ENCODE measurements around the gene EN1.

Gene EN1
- 0 reads per million in 3 donors for total RNA-seq

DNA sequence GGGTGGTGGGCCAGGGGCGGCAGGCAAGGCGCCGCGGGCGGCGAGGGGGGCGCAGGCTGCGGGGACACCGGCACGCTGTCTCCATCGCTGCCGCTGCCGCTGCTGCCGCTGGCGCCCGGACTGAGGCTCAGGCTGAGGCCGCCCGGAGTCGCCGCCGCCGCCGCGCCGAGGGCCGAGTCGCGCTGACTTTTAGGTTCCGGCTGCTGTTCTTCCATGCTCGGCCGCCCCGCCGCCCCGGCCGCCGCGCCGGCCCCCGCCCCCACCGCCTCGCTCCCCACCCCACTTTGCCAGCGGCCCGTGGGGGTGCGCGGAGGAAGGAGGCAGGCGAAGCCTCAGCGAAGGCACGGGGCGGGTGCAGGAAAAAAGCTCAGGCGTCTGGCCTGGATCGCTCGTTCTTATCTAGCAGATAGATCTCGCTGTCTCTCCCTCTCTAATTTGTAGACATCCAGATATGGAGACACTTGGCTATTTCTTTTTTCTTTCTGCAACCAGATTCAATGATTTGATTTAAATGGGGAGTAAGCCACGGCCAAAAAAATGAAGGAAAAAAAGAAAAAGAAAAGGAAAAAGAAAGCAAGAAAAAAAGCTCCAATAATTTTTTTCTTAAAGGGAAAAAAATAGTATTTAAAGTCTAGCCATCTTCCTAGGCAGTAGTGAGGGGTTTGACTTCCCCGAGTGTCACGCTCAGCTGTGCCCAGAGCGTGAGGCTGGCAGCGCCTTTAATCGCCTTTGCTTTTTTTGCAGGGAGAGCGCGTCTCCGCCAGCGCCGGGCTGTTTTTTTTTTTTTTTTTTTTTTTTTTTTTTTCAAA, at the start of gene EN1:
TSS of gene EN1 (minus strand) at position 696 of the 809 bp plus-strand sequence. CDS start at position 215, 481 bp downstream.
- no peak for DNase-seq
- Histone ChIP-seq H3K9me3 (ENCODE audit: control insufficient read depth, low read length) (no peaks in the 10 kb centered on the region), H3K27me3 (replicated peaks; ENCODE audit: control insufficient read depth, insufficient read depth, low read length, poor library complexity, severe bottlenecking) (peaks cover 74% of the 10 kb centered on the region), H3K4me1 (ENCODE audit: control insufficient read depth, insufficient read depth, low read length, poor library complexity, severe bottlenecking) (peaks cover 22% of the 10 kb centered on the region), H3K4me3 (ENCODE audit: insufficient read depth, low read depth, low read length, poor library complexity, severe bottlenecking) (no peak within 1 kb of the TSS), H3K27ac (ENCODE audit: insufficient read depth, low read length, poor library complexity, severe bottlenecking) (no peak within 1 kb of the TSS), H3K36me3 (ENCODE audit: control insufficient read depth, insufficient read depth, low read length) (no peaks in the 10 kb centered on the region)

DNA sequence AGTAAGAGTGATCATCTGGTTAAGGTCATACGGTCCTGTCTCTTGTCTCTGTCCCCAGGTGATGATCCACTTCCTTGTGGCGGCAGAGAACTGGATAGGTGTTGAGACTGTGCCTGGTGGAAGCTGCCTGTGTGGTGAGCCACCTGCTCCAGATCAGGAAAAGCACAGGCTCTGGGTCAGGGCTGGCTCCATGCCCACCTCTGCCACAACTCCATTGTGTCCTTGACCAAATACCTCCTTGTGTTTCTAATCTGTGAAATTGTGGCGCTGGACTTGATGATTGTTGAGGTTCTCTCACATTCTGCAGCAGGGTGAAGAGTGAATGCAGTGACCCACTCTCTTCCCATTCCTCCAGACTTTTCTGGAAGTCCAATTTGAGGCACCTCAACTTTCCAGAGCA, 45.7 kb upstream of the EN1 start:
- no peak for DNase-seq
- H3K9me3 ChIP-seq (ENCODE audit: control insufficient read depth, low read length), result no peaks in the 10 kb centered on the region
- H3K4me3 ChIP-seq (ENCODE audit: insufficient read depth, low read depth, low read length, poor library complexity, severe bottlenecking), result no peak overlapping the region
- H3K4me1 ChIP-seq (ENCODE audit: control insufficient read depth, insufficient read depth, low read length, poor library complexity, severe bottlenecking), result no peaks in the 10 kb centered on the region
- no peak overlapping the region for H3K27ac ChIP-seq (ENCODE audit: insufficient read depth, low read length, poor library complexity, severe bottlenecking)
- H3K36me3 ChIP-seq (ENCODE audit: control insufficient read depth, insufficient read depth, low read length), result no peaks in the 10 kb centered on the region
- H3K27me3 ChIP-seq (replicated peaks; ENCODE audit: control insufficient read depth, insufficient read depth, low read length, poor library complexity, severe bottlenecking), result no peaks in the 10 kb centered on the region

DNA sequence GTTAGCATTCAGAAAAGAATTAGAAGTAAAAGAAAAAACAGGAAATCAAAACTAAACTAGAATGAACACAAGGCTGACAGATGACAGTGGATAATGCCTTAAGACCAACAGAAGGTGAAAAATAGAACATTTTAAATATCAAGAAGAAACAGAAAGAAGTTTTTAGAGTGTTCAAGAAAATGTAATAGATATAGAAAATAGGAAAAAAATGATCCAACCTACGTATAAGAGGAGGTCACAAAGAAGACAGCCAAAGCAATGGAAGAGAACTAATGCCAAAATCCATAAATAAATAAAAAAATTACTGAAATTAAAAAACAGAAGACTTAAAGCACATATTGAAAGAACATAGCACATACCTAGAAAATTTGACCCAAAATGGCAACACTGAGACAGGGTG, 42.5 kb upstream of the EN1 start:
- Histone ChIP-seq H3K4me1 (ENCODE audit: control insufficient read depth, insufficient read depth, low read length, poor library complexity, severe bottlenecking) (no peaks in the 10 kb centered on the region), H3K9me3 (ENCODE audit: control insufficient read depth, low read length) (no peaks in the 10 kb centered on the region), H3K27ac (ENCODE audit: insufficient read depth, low read length, poor library complexity, severe bottlenecking) (no peak overlapping the region), H3K4me3 (ENCODE audit: insufficient read depth, low read depth, low read length, poor library complexity, severe bottlenecking) (no peak overlapping the region), H3K36me3 (ENCODE audit: control insufficient read depth, insufficient read depth, low read length) (no peaks in the 10 kb centered on the region), H3K27me3 (replicated peaks; ENCODE audit: control insufficient read depth, insufficient read depth, low read length, poor library complexity, severe bottlenecking) (no peaks in the 10 kb centered on the region)
- DNase-seq, result no peak

- no peaks in the 10 kb centered on the region for H3K27me3 ChIP-seq (replicated peaks; ENCODE audit: control insufficient read depth, insufficient read depth, low read length, poor library complexity, severe bottlenecking)
- H3K27ac ChIP-seq (ENCODE audit: insufficient read depth, low read length, poor library complexity, severe bottlenecking), result no peak overlapping the region
- peaks cover 9% of the 10 kb centered on the region for H3K4me1 ChIP-seq (ENCODE audit: control insufficient read depth, insufficient read depth, low read length, poor library complexity, severe bottlenecking)
- DNase-seq, result no peak
- H3K36me3 ChIP-seq (ENCODE audit: control insufficient read depth, insufficient read depth, low read length), result no peaks in the 10 kb centered on the region
- H3K4me3 ChIP-seq (ENCODE audit: insufficient read depth, low read depth, low read length, poor library complexity, severe bottlenecking), result no peak overlapping the region
- H3K9me3 ChIP-seq (ENCODE audit: control insufficient read depth, low read length), result no peaks in the 10 kb centered on the region
These were observed 36.3 kb upstream of the EN1 start for GRCh38 chr2:118883792-118884191.

GRCh38 chr2:118882693-118883336, 35.4 kb upstream of the EN1 start:
- Histone ChIP-seq H3K4me3 (ENCODE audit: insufficient read depth, low read depth, low read length, poor library complexity, severe bottlenecking) (peak overlapping the region; percentile 40), H3K4me1 (ENCODE audit: control insufficient read depth, insufficient read depth, low read length, poor library complexity, severe bottlenecking) (peaks cover 9% of the 10 kb centered on the region), H3K36me3 (ENCODE audit: control insufficient read depth, insufficient read depth, low read length) (no peaks in the 10 kb centered on the region), H3K27me3 (replicated peaks; ENCODE audit: control insufficient read depth, insufficient read depth, low read length, poor library complexity, severe bottlenecking) (no peaks in the 10 kb centered on the region), H3K27ac (ENCODE audit: insufficient read depth, low read length, poor library complexity, severe bottlenecking) (no peak overlapping the region), H3K9me3 (ENCODE audit: control insufficient read depth, low read length) (no peaks in the 10 kb centered on the region)
- peak; percentile 7 to 50 (median 22) for DNase-seq

DNA sequence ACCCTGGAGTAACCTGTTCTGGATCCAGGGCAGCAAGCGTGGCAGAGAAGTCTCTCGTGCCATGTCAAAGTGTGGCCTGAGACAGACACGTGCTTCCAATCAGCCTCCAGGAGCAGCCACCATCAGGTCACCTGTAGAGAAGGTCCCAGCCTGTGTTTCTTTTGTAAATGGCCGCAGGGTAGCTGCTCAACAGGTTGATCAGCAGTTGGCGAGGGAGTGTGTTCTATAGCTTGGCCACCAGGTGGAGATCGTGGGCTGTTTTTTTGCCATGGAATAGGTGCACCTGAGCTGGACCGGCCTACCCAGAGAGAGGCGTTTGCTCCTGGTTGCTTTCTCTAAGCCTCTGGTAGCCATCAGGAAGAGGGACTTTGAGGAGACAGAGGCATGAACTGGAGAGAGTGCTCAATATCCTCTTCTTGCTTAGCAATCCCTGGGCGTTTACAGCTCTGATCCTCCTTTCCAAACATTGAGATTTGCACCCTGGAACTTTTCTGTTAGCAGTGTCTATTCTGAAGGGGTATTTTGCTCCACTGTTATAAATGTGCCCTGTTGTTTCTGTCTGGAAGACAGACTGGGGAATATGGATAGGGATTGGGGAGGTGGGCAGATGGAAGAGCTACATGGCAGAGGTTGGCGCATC, 34.2 kb upstream of the EN1 start:
- peak; percentile 9 to 43 (median 10) for DNase-seq
- H3K9me3 ChIP-seq (ENCODE audit: control insufficient read depth, low read length), result no peaks in the 10 kb centered on the region

DNA sequence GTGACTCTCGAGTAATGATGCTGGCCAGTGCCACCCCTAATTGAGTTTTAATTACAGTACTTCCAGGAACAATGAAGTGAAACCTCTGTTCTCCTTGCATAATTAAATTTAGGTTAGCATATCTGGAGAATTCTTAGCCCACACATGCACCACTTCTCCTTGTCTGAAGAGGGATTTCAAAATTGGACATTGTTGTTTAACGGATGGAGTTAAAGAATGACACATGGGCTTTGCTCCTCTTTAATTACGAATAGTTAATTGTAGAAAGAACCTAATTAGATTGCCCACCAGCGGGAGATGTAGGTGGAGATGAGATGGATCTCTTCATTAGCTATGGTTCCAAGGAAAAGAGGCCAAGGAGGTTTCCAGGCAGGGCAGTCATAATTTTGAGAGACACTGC, 33.1 kb upstream of the EN1 start:
- H3K27ac ChIP-seq (ENCODE audit: insufficient read depth, low read length, poor library complexity, severe bottlenecking), result no peak overlapping the region
- H3K36me3 ChIP-seq (ENCODE audit: control insufficient read depth, insufficient read depth, low read length), result no peaks in the 10 kb centered on the region
- H3K27me3 ChIP-seq (replicated peaks; ENCODE audit: control insufficient read depth, insufficient read depth, low read length, poor library complexity, severe bottlenecking), result peaks cover 5% of the 10 kb centered on the region
- no peak for DNase-seq
- H3K4me1 ChIP-seq (ENCODE audit: control insufficient read depth, insufficient read depth, low read length, poor library complexity, severe bottlenecking), result peaks cover 9% of the 10 kb centered on the region
- H3K4me3 ChIP-seq (ENCODE audit: insufficient read depth, low read depth, low read length, poor library complexity, severe bottlenecking), result no peak overlapping the region
- H3K9me3 ChIP-seq (ENCODE audit: control insufficient read depth, low read length), result no peaks in the 10 kb centered on the region

More for the DNA sequence above, 34.2 kb upstream of the EN1 start:
- no peaks in the 10 kb centered on the region for H3K36me3 ChIP-seq (ENCODE audit: control insufficient read depth, insufficient read depth, low read length)
- H3K27ac ChIP-seq (ENCODE audit: insufficient read depth, low read length, poor library complexity, severe bottlenecking), result no peak overlapping the region
- no peak overlapping the region for H3K4me3 ChIP-seq (ENCODE audit: insufficient read depth, low read depth, low read length, poor library complexity, severe bottlenecking)
- peaks cover 2% of the 10 kb centered on the region for H3K27me3 ChIP-seq (replicated peaks; ENCODE audit: control insufficient read depth, insufficient read depth, low read length, poor library complexity, severe bottlenecking)
- H3K4me1 ChIP-seq (ENCODE audit: control insufficient read depth, insufficient read depth, low read length, poor library complexity, severe bottlenecking), result peaks cover 9% of the 10 kb centered on the region

DNA sequence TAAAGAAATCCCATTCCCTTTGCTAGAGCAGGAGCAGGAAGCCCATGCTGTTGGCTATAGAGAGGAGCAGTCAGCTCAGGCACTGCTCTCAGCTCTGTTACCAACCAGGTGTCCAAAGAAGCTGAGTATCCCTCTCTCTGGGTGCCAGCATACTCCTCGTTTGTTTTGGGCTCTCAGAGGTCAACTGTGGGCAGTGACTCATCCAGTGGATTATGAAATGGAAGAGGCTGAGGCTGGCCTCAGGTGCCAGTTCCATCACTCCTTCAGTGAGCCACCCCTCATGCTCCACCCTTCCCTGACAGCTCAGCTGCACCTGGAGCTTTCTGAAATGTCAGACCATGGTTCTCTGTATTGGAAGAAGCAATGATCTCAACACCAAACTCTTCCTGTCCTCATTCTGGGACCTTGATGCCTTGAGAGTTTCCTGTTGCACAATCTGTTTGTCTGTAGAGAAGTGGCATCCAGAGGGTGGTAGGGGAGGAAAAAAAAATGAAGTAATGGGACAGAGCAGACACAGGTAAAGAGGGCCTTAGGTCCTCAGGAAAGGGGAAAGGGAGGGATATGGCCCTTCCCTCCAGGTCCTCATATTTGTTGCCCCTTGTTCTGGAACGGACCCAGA, 31.2 kb upstream of the EN1 start:
- Histone ChIP-seq H3K36me3 (ENCODE audit: control insufficient read depth, insufficient read depth, low read length) (no peaks in the 10 kb centered on the region), H3K4me3 (ENCODE audit: insufficient read depth, low read depth, low read length, poor library complexity, severe bottlenecking) (no peak overlapping the region), H3K9me3 (ENCODE audit: control insufficient read depth, low read length) (no peaks in the 10 kb centered on the region), H3K4me1 (ENCODE audit: control insufficient read depth, insufficient read depth, low read length, poor library complexity, severe bottlenecking) (peaks cover 9% of the 10 kb centered on the region), H3K27ac (ENCODE audit: insufficient read depth, low read length, poor library complexity, severe bottlenecking) (no peak overlapping the region), H3K27me3 (replicated peaks; ENCODE audit: control insufficient read depth, insufficient read depth, low read length, poor library complexity, severe bottlenecking) (peaks cover 5% of the 10 kb centered on the region)
- no peak for DNase-seq

- DNase-seq, result no peak
- Histone ChIP-seq H3K36me3 (ENCODE audit: control insufficient read depth, insufficient read depth, low read length) (no peaks in the 10 kb centered on the region), H3K27ac (ENCODE audit: insufficient read depth, low read length, poor library complexity, severe bottlenecking) (no peak overlapping the region), H3K4me3 (ENCODE audit: insufficient read depth, low read depth, low read length, poor library complexity, severe bottlenecking) (no peak overlapping the region), H3K27me3 (replicated peaks; ENCODE audit: control insufficient read depth, insufficient read depth, low read length, poor library complexity, severe bottlenecking) (peaks cover 5% of the 10 kb centered on the region), H3K4me1 (ENCODE audit: control insufficient read depth, insufficient read depth, low read length, poor library complexity, severe bottlenecking) (no peaks in the 10 kb centered on the region), H3K9me3 (ENCODE audit: control insufficient read depth, low read length) (no peaks in the 10 kb centered on the region)
These were observed 27.9 kb upstream of the EN1 start for GRCh38 chr2:118875318-118875717.

Measured in effector memory CD4-positive, alpha-beta T cell (primary cell).